Daoy (cell line): ENCODE measurements around the gene MON2. TPM values are rescaled to one million over a fixed set of nuclear protein-coding genes. Genes with fewer than 3 reads are reported as not detected.

ENCODE experiments used
- DNase-seq: peaks from one replicate; pipeline ENCODE4 v3.0.0-alpha.2; 2015; ENCODE audit warnings: low read depth
- total RNA-seq: library from RNA; depleted of rRNA; stranded (reverse); fragments of >200 nt; shearing (Covaris generic); gene quantifications from 2 replicates; pipeline ENCODE4 v1.2.3, GENCODE V29; 2014

The MON2 gene
- total RNA-seq, 1 experiment from 2014 or later: 18.2 TPM

GRCh38 chr12:62613081-62613480, 146.5 kb downstream of the MON2 start:
- DNase-seq: no peak

GRCh38 chr12:62618319-62618718, 151.7 kb downstream of the MON2 start:
- no peak for DNase-seq

DNA sequence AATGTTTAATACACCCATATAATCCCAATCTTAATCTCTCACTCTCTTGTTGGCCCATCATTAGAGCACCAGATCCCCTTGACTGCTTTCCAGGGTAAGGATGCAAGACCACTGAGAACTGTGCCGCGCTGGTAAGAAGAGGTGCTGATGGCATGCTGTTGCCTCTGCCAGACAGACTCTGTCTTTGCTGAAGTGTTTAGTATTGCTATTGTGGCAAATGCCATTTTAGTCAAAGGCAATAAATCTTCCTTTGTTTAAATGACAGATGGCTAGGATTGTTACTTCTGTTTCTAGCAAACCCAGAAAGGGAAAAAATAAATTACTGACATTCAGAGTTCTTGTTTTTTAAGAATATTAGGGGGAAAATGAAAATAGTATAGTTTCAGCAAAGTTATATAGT, 152.3 kb downstream of the MON2 start:
- no peak for DNase-seq

GRCh38 chr12:62621101-62621638, 154.5 kb downstream of the MON2 start:
- DNase-seq: no peak

- DNase-seq: no peak
Measured at GRCh38 chr12:62622177-62622576, 155.6 kb downstream of the MON2 start.

DNA sequence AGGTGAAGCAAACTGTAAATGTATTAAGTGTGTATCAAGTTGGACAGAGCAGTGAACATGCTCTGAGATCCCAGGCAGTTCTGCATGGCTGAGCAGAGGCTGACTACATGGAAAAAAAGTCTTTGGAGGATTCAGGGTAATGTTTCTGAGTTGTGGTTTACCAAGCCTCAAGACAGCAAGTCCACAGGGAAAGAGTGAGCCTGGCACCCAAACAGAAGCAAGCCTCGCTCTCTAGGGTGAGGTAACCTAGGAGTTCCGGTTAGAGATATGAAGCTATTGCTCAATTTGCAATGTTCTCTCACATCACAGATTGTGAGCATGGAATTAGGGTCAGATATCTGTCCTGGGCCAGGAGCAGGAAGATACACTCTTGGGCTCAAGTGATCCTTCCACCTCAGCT, 158.6 kb downstream of the MON2 start:
- DNase-seq: peak; percentile 78

DNA sequence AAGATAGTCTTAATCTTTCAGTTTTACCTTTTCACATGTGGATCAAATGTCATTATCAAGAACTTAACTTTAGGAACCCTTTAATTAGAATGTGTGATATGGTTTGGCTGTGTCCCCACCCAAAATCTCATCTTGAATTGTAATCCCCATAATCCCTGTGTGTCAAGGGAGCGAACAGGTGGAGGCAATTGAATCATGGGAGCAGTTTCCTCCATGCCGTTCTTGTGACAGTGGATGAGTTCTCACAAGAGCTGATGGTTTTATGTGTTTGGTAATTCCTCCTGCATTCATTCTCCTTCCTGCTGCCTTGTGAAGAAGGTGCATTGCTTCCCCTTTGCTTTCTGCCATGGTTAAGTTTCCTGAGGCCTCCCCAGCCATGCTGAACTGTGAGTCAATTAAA, 160.6 kb downstream of the MON2 start:
- DNase-seq: no peak

DNA sequence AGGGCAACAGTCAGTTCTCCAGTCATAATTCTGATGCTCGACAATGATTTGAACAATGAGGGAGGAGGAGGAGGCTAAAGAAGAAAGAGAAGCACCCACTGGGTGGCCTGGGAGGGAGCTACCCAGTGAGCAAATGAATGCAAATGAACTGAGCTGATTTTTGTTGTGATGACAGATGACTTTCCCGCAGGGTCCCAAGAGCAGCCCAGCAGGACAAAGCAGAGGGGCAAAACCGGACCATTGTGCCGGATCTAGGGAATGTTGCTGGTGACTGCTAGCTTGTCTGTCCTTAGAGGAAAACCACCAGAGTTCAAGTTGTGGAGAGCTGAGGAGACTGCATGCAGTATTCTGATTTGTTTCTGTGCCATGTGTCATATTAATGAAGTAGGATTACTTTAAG, 162.8 kb downstream of the MON2 start:
- no peak for DNase-seq

- DNase-seq: no peak
Measured at GRCh38 chr12:62629971-62630739, 163.5 kb downstream of the MON2 start.

DNA sequence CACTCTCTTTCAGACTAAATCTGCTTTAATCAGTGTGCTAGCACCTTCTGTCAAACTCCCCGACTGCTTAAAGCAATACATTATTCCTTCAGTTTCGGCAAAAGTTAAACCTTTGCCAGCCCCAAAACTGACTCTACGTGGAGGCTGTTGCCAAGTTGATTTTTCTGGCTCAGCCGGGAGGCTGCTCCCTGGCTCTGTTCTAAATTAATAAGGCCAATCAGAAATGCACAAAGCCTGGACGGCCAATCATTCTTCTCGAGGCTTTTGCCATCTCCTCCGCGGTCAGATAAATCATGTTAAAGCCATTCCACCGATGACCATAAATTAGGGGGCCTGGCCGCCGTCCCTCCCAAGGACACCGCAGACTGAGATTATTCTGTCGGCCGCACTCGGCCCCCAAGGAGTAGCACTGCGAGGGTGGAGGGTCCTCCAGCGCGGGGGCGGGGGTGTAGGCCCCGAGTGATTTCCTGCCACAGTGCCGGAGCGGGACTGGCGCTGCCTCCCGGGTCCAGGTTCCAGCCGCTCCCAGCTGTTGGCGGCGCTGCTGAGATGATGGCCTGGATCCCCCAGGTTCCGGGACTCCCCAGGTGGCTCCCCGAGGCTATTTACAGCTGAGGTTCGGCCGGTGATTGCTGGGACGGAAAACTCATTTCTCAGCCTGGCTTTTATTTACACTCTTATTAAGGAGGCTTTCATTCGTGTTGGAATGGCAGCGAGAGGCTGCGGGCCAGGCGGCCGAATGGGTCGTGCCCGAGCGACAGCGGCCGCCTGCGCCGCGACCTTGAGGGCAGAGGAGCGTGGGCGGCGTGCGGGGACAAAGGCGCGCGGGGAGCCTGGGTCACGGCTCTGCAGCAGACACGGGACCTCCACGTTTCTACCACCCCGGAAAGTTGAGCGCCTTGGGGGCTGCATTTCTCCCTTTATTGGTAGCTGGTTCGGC, 165.1 kb downstream of the MON2 start:
- peak; percentile 96 for DNase-seq

DNA sequence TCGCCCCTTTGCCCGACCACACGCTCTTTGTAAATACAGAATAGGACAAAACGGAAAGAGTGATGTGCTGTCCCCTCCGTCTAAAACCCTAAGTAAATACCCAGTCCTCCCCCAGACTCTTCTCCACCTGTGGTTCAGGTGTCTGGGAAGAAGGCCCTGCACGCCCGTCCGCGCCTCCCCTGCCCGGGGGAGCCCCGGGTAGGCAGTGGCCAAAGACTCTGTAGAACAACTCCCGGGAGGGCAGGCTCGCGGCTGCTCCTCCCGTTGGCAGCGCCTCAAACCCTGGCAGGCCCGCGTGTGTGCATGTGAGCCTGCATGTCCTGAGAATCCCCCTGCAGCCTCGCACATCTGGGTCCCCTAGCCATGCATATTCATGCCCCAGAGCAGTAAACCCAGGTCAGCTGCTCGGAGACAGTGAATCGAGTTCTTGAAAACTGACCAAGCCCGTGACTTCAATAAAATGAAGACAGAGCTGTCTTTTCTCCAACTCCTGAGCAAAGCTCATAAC, 165.8 kb downstream of the MON2 start:
- peak; percentile 77 for DNase-seq

GRCh38 chr12:62635649-62636048, 169.0 kb downstream of the MON2 start:
- no peak for DNase-seq

GRCh38 chr12:62637679-62638078, 171.1 kb downstream of the MON2 start:
- DNase-seq: no peak

GRCh38 chr12:62640910-62641448, 174.4 kb downstream of the MON2 start:
- peak; percentile 66 for DNase-seq

GRCh38 chr12:62642486-62642885, 175.9 kb downstream of the MON2 start:
- DNase-seq: no peak

GRCh38 chr12:62643486-62643885, 176.9 kb downstream of the MON2 start:
- DNase-seq: no peak

- no peak for DNase-seq
Measured at GRCh38 chr12:62646566-62646965, 179.9 kb downstream of the MON2 start.

DNA sequence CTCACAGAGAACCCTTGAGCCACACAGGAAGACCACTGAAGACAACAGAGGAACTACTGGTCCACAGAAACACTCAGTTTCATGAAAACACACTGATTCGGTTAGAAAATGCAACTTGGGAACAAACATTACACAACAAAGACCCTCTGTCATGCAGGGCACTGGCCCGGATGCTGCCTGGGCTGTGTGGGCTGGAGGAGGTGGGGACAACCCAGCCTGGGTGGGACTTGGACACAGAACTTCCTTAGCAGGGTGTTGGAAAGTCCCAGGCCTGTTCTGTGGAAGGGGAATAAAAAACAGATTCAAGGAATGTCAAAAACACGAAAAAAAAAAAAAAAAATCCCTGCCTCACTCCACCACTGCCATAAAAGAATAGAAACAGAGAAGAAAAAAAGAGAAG, 181.0 kb downstream of the MON2 start:
- DNase-seq: no peak

- DNase-seq: no peak
Measured at GRCh38 chr12:62649412-62650138, 182.9 kb downstream of the MON2 start.
